Measurements from ENCODE around the gene POLQ.
A peak's percentile ranks its signal among the peaks of the same experiment; 100 is the strongest.
"Not testable (repeated sequence)": the region's sequence is repeated elsewhere in the genome, so short reads cannot be mapped to it uniquely, and the experiment has no call there.

The POLQ gene

GRCh38 chr3:121467085-121467484 is 78.7 kb downstream of the POLQ start:
- DNase-seq (ENCODE audit: insufficient read length): no peak
- TF ChIP-seq POLR2A (IDR thresholded peaks at IDR 0.05; ENCODE audit: low read depth, low read length) (no peak), TAF1 (IDR thresholded peaks at IDR 0.05; ENCODE audit: borderline replicate concordance, low read depth, low read length) (no peak), POLR2AphosphoS5 (IDR thresholded peaks at IDR 0.05; ENCODE audit: low read depth, low read length) (no peak)
- no peak for FAIRE-seq

GRCh38 chr3:121463745-121464144 is 82.0 kb downstream of the POLQ start:
- TF ChIP-seq TAF1 (IDR thresholded peaks at IDR 0.05; ENCODE audit: borderline replicate concordance, low read depth, low read length) (no peak), POLR2A (IDR thresholded peaks at IDR 0.05; ENCODE audit: low read depth, low read length) (no peak), POLR2AphosphoS5 (IDR thresholded peaks at IDR 0.05; ENCODE audit: low read depth, low read length) (no peak)
- FAIRE-seq (peak; percentile 42), DNase-seq (ENCODE audit: insufficient read length) (no peak)

- TF ChIP-seq POLR2A (IDR thresholded peaks at IDR 0.05; ENCODE audit: low read depth, low read length) (no peak), POLR2AphosphoS5 (IDR thresholded peaks at IDR 0.05; ENCODE audit: low read depth, low read length) (no peak), TAF1 (IDR thresholded peaks at IDR 0.05; ENCODE audit: borderline replicate concordance, low read depth, low read length) (no peak)
- FAIRE-seq (no peak), DNase-seq (ENCODE audit: insufficient read length) (no peak)
These were observed 83.2 kb downstream of the POLQ start for GRCh38 chr3:121462565-121462964.

GRCh38 chr3:121451752-121452151 is 94.0 kb downstream of the POLQ start:
- not testable (repeated sequence) for FAIRE-seq; DNase-seq (ENCODE audit: insufficient read length)

GRCh38 chr3:121443456-121443855 is 102.3 kb downstream of the POLQ start:
- DNase-seq (ENCODE audit: insufficient read length): no peak
- TF ChIP-seq POLR2A (IDR thresholded peaks at IDR 0.05; ENCODE audit: low read depth, low read length) (no peak), TAF1 (IDR thresholded peaks at IDR 0.05; ENCODE audit: borderline replicate concordance, low read depth, low read length) (no peak), POLR2AphosphoS5 (IDR thresholded peaks at IDR 0.05; ENCODE audit: low read depth, low read length) (no peak)
- FAIRE-seq: no peak

- FAIRE-seq (no peak), DNase-seq (ENCODE audit: insufficient read length) (no peak)
- TF ChIP-seq POLR2AphosphoS5 (IDR thresholded peaks at IDR 0.05; ENCODE audit: low read depth, low read length) (no peak), TAF1 (IDR thresholded peaks at IDR 0.05; ENCODE audit: borderline replicate concordance, low read depth, low read length) (no peak), POLR2A (IDR thresholded peaks at IDR 0.05; ENCODE audit: low read depth, low read length) (no peak)
These were observed 109.1 kb downstream of the POLQ start for GRCh38 chr3:121436641-121437040.

- DNase-seq (ENCODE audit: insufficient read length) (no peak), FAIRE-seq (no peak)
- TF ChIP-seq TAF1 (IDR thresholded peaks at IDR 0.05; ENCODE audit: borderline replicate concordance, low read depth, low read length) (no peak), POLR2AphosphoS5 (IDR thresholded peaks at IDR 0.05; ENCODE audit: low read depth, low read length) (no peak), POLR2A (IDR thresholded peaks at IDR 0.05; ENCODE audit: low read depth, low read length) (no peak)
These were observed 109.7 kb downstream of the POLQ start for GRCh38 chr3:121436074-121436473.

GRCh38 chr3:121431726-121432517 is 113.9 kb downstream of the POLQ start:
- no peak for TF ChIP-seq TAF1 (IDR thresholded peaks at IDR 0.05; ENCODE audit: borderline replicate concordance, low read depth, low read length)
- no peak for TF ChIP-seq POLR2A (IDR thresholded peaks at IDR 0.05; ENCODE audit: low read depth, low read length)
- no peak for TF ChIP-seq POLR2AphosphoS5 (IDR thresholded peaks at IDR 0.05; ENCODE audit: low read depth, low read length)
- peak; percentile 19 for DNase-seq (ENCODE audit: insufficient read length)
- FAIRE-seq: peak; percentile 58

- TF ChIP-seq TAF1 (IDR thresholded peaks at IDR 0.05; ENCODE audit: borderline replicate concordance, low read depth, low read length): no peak
- TF ChIP-seq POLR2AphosphoS5 (IDR thresholded peaks at IDR 0.05; ENCODE audit: low read depth, low read length): no peak
- TF ChIP-seq POLR2A (IDR thresholded peaks at IDR 0.05; ENCODE audit: low read depth, low read length): no peak
- FAIRE-seq: no peak
- no peak for DNase-seq (ENCODE audit: insufficient read length)
These were observed 115.0 kb downstream of the POLQ start for GRCh38 chr3:121430664-121431215.

GRCh38 chr3:121424549-121424948 is 121.2 kb downstream of the POLQ start:
- FAIRE-seq (no peak), DNase-seq (ENCODE audit: insufficient read length) (no peak)
- TF ChIP-seq TAF1 (IDR thresholded peaks at IDR 0.05; ENCODE audit: borderline replicate concordance, low read depth, low read length) (no peak), POLR2AphosphoS5 (IDR thresholded peaks at IDR 0.05; ENCODE audit: low read depth, low read length) (no peak), POLR2A (IDR thresholded peaks at IDR 0.05; ENCODE audit: low read depth, low read length) (no peak)

- FAIRE-seq (no peak), DNase-seq (ENCODE audit: insufficient read length) (no peak)
- TF ChIP-seq POLR2A (IDR thresholded peaks at IDR 0.05; ENCODE audit: low read depth, low read length): no peak
- TF ChIP-seq POLR2AphosphoS5 (IDR thresholded peaks at IDR 0.05; ENCODE audit: low read depth, low read length): no peak
- TF ChIP-seq TAF1 (IDR thresholded peaks at IDR 0.05; ENCODE audit: borderline replicate concordance, low read depth, low read length): no peak
These were observed 127.6 kb downstream of the POLQ start for GRCh38 chr3:121418182-121418581.

- no peak for TF ChIP-seq POLR2AphosphoS5 (IDR thresholded peaks at IDR 0.05; ENCODE audit: low read depth, low read length)
- TF ChIP-seq TAF1 (IDR thresholded peaks at IDR 0.05; ENCODE audit: borderline replicate concordance, low read depth, low read length): no peak
- no peak for TF ChIP-seq POLR2A (IDR thresholded peaks at IDR 0.05; ENCODE audit: low read depth, low read length)
- DNase-seq (ENCODE audit: insufficient read length) (no peak), FAIRE-seq (no peak)
These were observed 130.9 kb downstream of the POLQ start for GRCh38 chr3:121414924-121415323.
